A549 (cell line): ENCODE results near the gene HOXA13. TPM values are rescaled to one million over a fixed set of nuclear protein-coding genes. Genes with fewer than 3 reads are reported as not detected.

Experiments used
- ATAC-seq, 2 experiments: fragments of 200-7000 bp in 1 of 2; fragments of >200 bp in 1 of 2; cut with Nextera tagmentation in 1 of 2; cut with Tn5 transposase in 1 of 2; 3 replicates each; pipeline versions ENCODE4 v1.8.0 to v1.9.1; 2018 to 2020; ENCODE audit warnings: mild to moderate bottlenecking in 1 of 2, moderate library complexity in 1 of 2
- CTCF ChIA-PET: fragments of 300-600 bp; sonication (Branson Sonifier 250); formaldehyde crosslinking; extraction: SDS; loops from one replicate; lab custom pipeline; 2021; ENCODE audit warnings: antibody characterized with exemption, inconsistent platforms; lab: Yijun Ruan, JAX
- POLR2A ChIA-PET: fragments of 350-600 bp; formaldehyde crosslinking; extraction: SDS; loops from one replicate; lab custom pipeline; 2021; ENCODE audit warnings: antibody characterized with exemption, inconsistent platforms; lab: Yijun Ruan, JAX
- DNase-seq, 2 experiments: peaks; one replicate each; pipeline versions ENCODE4 v3.0.0 to v3.0.0-alpha.2; 2011 to 2016; ENCODE audit warnings: low read depth in 1 of 2, low spot score in 1 of 2
- FAIRE-seq: peaks from 2 replicates; lab custom pipeline; 2011; peaks lifted over from hg19 to GRCh38; lab: Jason Lieb, UNC
- H3K27ac ChIP-seq, 2 experiments: fragments of >200 bp; sonication (Bioruptor Twin); formaldehyde crosslinking; 3 replicates each; pipeline ENCODE4 v1.5.1; 2016 to 2017
- H3K4me1 ChIP-seq: fragments of >200 bp; sonication (Bioruptor Twin); formaldehyde crosslinking; 3 replicates; pipeline ENCODE4 v1.6.1; 2016
- H3K4me2 ChIP-seq: fragments of >200 bp; sonication (Bioruptor Twin); formaldehyde crosslinking; 3 replicates; pipeline ENCODE4 v1.6.1; 2016
- H3K4me3 ChIP-seq: fragments of >200 bp; sonication (Bioruptor Twin); formaldehyde crosslinking; 3 replicates; pipeline ENCODE4 v1.5.1; 2016
- H3K9me3 ChIP-seq: fragments of >200 bp; sonication (Bioruptor Twin); formaldehyde crosslinking; 3 replicates; pipeline ENCODE4 v1.6.1; 2016
- BHLHE40 ChIP-seq: IDR thresholded peaks from 2 replicates; pipeline ENCODE4 v1.6.1; 2012; ENCODE audit warnings: low read depth, low read length, inconsistent platforms
- CBX8 ChIP-seq: fragments of 200-600 bp; sonication (generic); IDR thresholded peaks from 2 replicates; pipeline ENCODE4 v1.6.1; 2016
- CEBPB ChIP-seq, 2 experiments: fragments of >200 bp in 1 of 2; sonication (Bioruptor Twin) in 1 of 2; formaldehyde crosslinking in 1 of 2; IDR thresholded peaks; 2 replicates each; pipeline ENCODE4 v1.6.1; 2012 to 2016
- CHD2 ChIP-seq: fragments of 150-350 bp; IDR thresholded peaks from 2 replicates; pipeline ENCODE4 v1.6.1; 2014; ENCODE audit warnings: low read length; ENCODE audit not compliant: partially characterized antibody
- FOSL2 ChIP-seq, 2 experiments: fragments of 450-650 bp in 1 of 2; fragments of >200 bp in 1 of 2; sonication (Bioruptor Twin) in 1 of 2; formaldehyde crosslinking; IDR thresholded peaks; 2 replicates each; pipeline versions ENCODE4 v1.5.0 to v1.6.1; 2016 to 2020; ENCODE audit warnings: mild to moderate bottlenecking in 1 of 2, moderate library complexity in 1 of 2
- GATA3 ChIP-seq: IDR thresholded peaks from 2 replicates; pipeline ENCODE4 v1.6.1; 2012; ENCODE audit warnings: borderline replicate concordance
- KDM1A ChIP-seq: fragments of 200-600 bp; sonication (generic); IDR thresholded peaks from 2 replicates; pipeline ENCODE4 v1.6.1; 2016; ENCODE audit warnings: low read depth, mild to moderate bottlenecking
- KDM5A ChIP-seq: fragments of 200-600 bp; sonication (generic); IDR thresholded peaks from 2 replicates; pipeline ENCODE4 v1.6.1; 2016; ENCODE audit warnings: antibody characterized with exemption, mild to moderate bottlenecking
- MAZ ChIP-seq: fragments of 150-350 bp; IDR thresholded peaks from 2 replicates; pipeline ENCODE4 v1.6.1; 2014; ENCODE audit warnings: antibody characterized with exemption, low read depth, low read length, borderline replicate concordance
- NFE2L2 ChIP-seq: fragments of 150-350 bp; conservative IDR thresholded peaks from 2 replicates; pipeline ENCODE4 v1.6.1; 2014; ENCODE audit warnings: low read length
- NPAS2 ChIP-seq: fragments of 250-450 bp; sonication (Bioruptor Pico); IDR thresholded peaks from 2 replicates; pipeline ENCODE4 v1.8.0; 2022; ENCODE audit warnings: mild to moderate bottlenecking, moderate library complexity, borderline replicate concordance
- POLR2A ChIP-seq: IDR thresholded peaks from 2 replicates; pipeline ENCODE4 v1.6.1; 2012; ENCODE audit warnings: mild to moderate bottlenecking, low read length
- RAD21 ChIP-seq, 2 experiments: fragments of >200 bp in 1 of 2; sonication (Bioruptor Twin) in 1 of 2; formaldehyde crosslinking in 1 of 2; IDR thresholded peaks in 1 of 2; conservative IDR thresholded peaks in 1 of 2; 2 replicates in 1 of 2; 3 replicates in 1 of 2; pipeline ENCODE4 v1.6.1; 2012 to 2018; ENCODE audit warnings: inconsistent platforms in 1 of 2
- RARB ChIP-seq: fragments of 250-450 bp; sonication (Bioruptor Pico); IDR thresholded peaks from 2 replicates; pipeline ENCODE4 v1.8.0; 2021; ENCODE audit warnings: mild to moderate bottlenecking, moderate library complexity
- RNF2 ChIP-seq: fragments of 200-600 bp; sonication (generic); IDR thresholded peaks from 2 replicates; pipeline ENCODE4 v1.6.1; 2016; ENCODE audit warnings: low read depth, mild to moderate bottlenecking, antibody characterized with exemption, moderate library complexity, borderline replicate concordance
- ZC3H11A ChIP-seq: fragments of 450-650 bp; IDR thresholded peaks from 2 replicates; pipeline ENCODE4 v1.6.1; 2014; ENCODE audit warnings: antibody characterized with exemption, mild to moderate bottlenecking
- ZNF302 ChIP-seq: fragments of 250-450 bp; sonication (Bioruptor Pico); IDR thresholded peaks from 2 replicates; pipeline ENCODE4 v1.9.0; 2021; ENCODE audit warnings: inconsistent platforms, mild to moderate bottlenecking, moderate library complexity
- WGBS: methylation state at CpG from one replicate; pipeline ENCODE4 v1.1.6; 2017; ENCODE audit errors: missing lambda C conversion rate; 5-methylcytosine and 5-hydroxymethylcytosine counted together
- polyA plus RNA-seq, 4 experiments: library from polyadenylated mRNA; depleted of rRNA in 3 of 4; stranded (reverse); fragments of >200 nt; fragmentation: RNase III in 1 of 4; extraction: RNeasy Plus Mini Kit Qiagen cat#74134 plus additional on column Dnase treatment in 1 of 4; gene quantifications; 2 replicates in 3 of 4; 3 replicates in 1 of 4; pipeline ENCODE4 v1.2.3, GENCODE V29; 2011 to 2017
- TF ChIP-seq, protein P1 (sequence below): fragments of >200 bp; sonication (Bioruptor Twin); formaldehyde crosslinking; IDR thresholded peaks from 2 replicates; pipeline ENCODE4 v1.6.1; 2016
- TF ChIP-seq, protein P2 (sequence below): fragments of >200 bp; sonication (Bioruptor Twin); formaldehyde crosslinking; IDR thresholded peaks from 3 replicates; pipeline ENCODE4 v1.5.1; 2016
- TF ChIP-seq, protein P3 (sequence below): fragments of 250-450 bp; sonication (Bioruptor Pico); IDR thresholded peaks from 2 replicates; pipeline ENCODE4 v1.5.0; 2020; ENCODE audit warnings: low read depth, mild to moderate bottlenecking, moderate library complexity

HOXA13 gene
- polyA plus RNA-seq, 2 of the 4 experiments (the other 2 are of a cell fraction), result 2.2 to 2.7 TPM

DNA sequence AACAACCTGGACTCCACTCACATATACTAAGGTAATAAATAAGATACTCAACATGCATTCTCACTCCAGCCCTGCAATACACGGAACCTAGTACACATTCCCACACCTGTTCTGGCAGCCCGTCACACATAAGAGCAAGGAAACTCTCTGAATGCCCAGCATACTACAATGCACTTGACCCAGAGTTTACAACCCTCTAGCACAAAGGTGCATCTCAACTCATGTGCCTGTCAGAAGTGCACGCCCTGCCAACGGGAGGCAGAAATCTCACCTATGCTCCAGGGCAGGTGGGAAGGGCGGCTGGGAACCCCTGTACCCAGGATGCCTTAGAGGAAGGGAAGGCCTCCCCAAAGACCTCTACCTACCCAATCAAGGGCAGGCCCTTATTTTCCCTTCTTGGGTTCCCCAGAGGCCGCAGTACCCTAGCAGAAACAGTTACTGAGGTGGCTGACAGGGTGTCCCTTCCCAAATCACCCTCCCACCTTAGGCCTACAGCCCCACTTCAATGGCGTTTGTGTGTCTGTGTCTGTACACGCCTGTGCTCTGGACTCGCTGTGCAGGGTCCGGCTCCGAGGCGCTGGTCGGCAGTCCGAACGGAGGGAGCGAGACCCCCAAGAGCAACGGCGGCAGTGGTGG lies 44.7 kb upstream of the HOXA13 start:
- POLR2A ChIA-PET, result no interaction called here
- H3K4me2 ChIP-seq, result no peak overlapping the region
- H3K9me3 ChIP-seq, result no peaks in the 10 kb centered on the region
- no peak for DNase-seq
- ATAC-seq, result no peak
- CTCF ChIA-PET, result interaction anchor here (4.7 kb wide), 1 partner anchor 9 kb away, joined by 18 read pairs; no protein-coding TSS in a partner anchor
- TF ChIP-seq NFE2L2, result no peak
- FAIRE-seq, result no peak
- no peak overlapping the region for H3K27ac ChIP-seq
- no peaks in the 10 kb centered on the region for H3K4me1 ChIP-seq
- H3K4me3 ChIP-seq, result no peak overlapping the region
- 95% methylated on average over 17 of the region's 18 CpGs for WGBS

DNA sequence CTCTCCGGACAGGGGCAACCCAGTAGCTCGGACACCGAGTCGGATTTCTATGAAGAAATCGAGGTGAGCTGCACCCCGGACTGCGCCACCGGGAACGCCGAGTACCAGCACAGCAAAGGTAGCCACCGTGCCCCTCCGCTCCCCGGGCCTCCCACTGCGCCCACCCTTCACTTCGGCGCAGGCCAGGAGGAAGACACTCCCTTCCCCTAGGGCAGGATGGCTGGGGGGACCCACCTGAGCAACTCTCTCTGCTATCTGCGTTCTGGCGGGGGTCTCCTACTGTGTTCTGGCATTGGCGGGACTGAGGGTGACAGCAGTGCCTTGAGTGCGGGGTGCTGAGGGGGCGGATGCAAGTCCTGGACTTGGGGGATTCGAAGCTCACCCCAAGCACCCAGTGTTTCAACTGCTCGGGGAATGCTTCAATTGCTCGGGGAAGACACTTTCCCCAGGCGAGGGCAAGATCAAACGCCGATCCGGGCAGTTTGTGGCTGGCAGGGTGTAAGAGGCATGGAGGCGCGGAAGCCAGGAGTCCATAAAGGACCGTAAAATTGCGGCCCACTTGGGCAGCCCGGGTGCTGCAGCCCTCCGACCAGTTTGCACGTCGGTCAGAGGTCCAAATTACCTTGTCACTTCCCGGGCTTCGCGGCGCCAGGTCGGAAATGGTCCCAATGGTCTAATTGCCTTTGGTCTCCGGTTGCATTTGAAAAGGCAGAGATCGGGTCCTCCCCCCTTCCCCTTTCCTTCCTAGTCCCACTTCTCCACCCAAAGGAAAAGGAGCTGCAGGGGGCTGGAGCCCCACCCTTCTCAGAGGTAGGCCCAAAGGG lies 43.7 kb upstream of the HOXA13 start:
- peak overlapping the region; percentile 47 for H3K4me3 ChIP-seq
- CTCF ChIA-PET, result interaction anchor here (1.1 to 1.4 kb wide), 2 partner anchors 33 to 531 kb away, joined by 3 to 5 read pairs; no protein-coding TSS in a partner anchor

DNA sequence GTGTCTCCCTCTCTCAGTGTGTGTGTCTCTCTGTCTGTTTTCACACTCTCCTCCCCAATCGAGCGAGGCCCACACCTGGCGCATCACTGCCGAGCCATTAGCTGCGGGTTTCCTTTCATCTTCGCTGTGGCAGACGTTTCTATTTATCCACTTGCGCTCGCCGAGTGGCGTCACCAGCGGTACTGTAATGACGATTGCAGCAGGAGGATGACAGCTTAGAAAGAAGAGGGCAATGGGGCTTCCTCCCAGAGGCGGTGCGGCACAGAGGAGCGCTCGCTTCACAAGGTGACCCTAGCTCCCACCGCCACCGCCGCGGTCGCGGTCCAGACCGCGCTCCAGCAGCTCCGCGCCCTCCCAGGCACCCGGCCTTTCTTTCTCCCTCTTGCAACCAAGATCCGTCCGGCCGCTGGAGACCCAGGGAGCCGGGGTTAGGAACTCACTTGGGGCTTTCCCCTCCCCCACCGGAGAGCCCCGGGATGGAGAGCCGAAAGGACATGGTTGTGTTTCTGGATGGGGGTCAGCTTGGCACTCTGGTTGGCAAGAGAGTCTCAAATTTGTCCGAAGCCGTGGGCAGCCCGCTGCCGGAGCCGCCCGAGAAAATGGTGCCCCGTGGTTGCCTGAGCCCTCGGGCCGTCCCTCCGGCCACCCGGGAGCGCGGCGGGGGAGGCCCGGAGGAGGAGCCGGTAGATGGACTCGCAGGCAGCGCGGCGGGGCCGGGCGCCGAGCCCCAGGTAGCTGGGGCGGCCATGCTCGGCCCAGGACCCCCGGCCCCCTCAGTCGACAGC lies 42.9 kb upstream of the HOXA13 start, which contains the start of gene EVX1:
EVX1 (plus strand) TSS at position 248 of the 785 bp plus-strand sequence; CDS start at position 477, 229 bp downstream.
- ChIA-PET POLR2A (no interaction called here), CTCF (interaction anchor here (0.7 to 1.5 kb wide), 7 partner anchors 15 to 597 kb away, joined by 3 to 5 read pairs (median 3); no protein-coding TSS in a partner anchor)
- no peak for TF ChIP-seq BHLHE40
- no peak for TF ChIP-seq GATA3
- no peak for TF ChIP-seq CHD2
- peak within 1 kb of the TSS in 1 of 2 experiments; percentile 62; a peak in 4 of 6 replicates for H3K27ac ChIP-seq
- no peaks in the 10 kb centered on the region for H3K4me1 ChIP-seq
- H3K4me3 ChIP-seq, result peak within 1 kb of the TSS; percentile 47
- H3K4me2 ChIP-seq, result peak within 1 kb of the TSS; percentile 75
- DNase-seq (peak in 1 of 2 experiments; percentile 13), ATAC-seq (peak; percentile 32 to 46; a peak in 3 of 6 replicates), FAIRE-seq (no peak)
- H3K9me3 ChIP-seq, result no peaks in the 10 kb centered on the region
- WGBS, result 32% methylated on average over 47 of the region's 62 CpGs

More for the DNA sequence above, 43.7 kb upstream of the HOXA13 start:
- H3K27ac ChIP-seq, result peak overlapping the region in 1 of 2 experiments; percentile 62; a peak in 4 of 6 replicates
- no peaks in the 10 kb centered on the region for H3K9me3 ChIP-seq
- H3K4me1 ChIP-seq, result no peaks in the 10 kb centered on the region
- WGBS, result 87% methylated on average over 22 of the region's 43 CpGs
- H3K4me2 ChIP-seq, result peak overlapping the region; percentile 75
- POLR2A ChIA-PET, result no interaction called here
- DNase-seq (no peak), FAIRE-seq (no peak)
- TF ChIP-seq KDM1A (no peak), ZC3H11A (no peak), RAD21 (conservative IDR thresholded peaks at IDR 0.05 in 1 of 2, IDR thresholded peaks at IDR 0.05 in 1 of 2) (no peak), MAZ (no peak), CBX8 (no peak), NPAS2 (CRISPR knock-in tag) (no peak), CEBPB (IDR thresholded peaks at IDR 0.05) (no peak), RARB (CRISPR knock-in tag) (no peak), FOSL2 (IDR thresholded peaks at IDR 0.05) (no peak), FOSL2 (CRISPR knock-in tag; IDR thresholded peaks at IDR 0.05) (no peak), KDM5A (no peak), NFE2L2 (no peak), POLR2A (no peak), ZNF302 (CRISPR knock-in tag) (no peak), RNF2 (no peak)
- TF ChIP-seq, protein P1, sequence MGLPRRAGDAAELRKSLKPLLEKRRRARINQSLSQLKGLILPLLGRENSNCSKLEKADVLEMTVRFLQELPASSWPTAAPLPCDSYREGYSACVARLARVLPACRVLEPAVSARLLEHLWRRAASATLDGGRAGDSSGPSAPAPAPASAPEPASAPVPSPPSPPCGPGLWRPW, result no peak
- TF ChIP-seq, protein P2, sequence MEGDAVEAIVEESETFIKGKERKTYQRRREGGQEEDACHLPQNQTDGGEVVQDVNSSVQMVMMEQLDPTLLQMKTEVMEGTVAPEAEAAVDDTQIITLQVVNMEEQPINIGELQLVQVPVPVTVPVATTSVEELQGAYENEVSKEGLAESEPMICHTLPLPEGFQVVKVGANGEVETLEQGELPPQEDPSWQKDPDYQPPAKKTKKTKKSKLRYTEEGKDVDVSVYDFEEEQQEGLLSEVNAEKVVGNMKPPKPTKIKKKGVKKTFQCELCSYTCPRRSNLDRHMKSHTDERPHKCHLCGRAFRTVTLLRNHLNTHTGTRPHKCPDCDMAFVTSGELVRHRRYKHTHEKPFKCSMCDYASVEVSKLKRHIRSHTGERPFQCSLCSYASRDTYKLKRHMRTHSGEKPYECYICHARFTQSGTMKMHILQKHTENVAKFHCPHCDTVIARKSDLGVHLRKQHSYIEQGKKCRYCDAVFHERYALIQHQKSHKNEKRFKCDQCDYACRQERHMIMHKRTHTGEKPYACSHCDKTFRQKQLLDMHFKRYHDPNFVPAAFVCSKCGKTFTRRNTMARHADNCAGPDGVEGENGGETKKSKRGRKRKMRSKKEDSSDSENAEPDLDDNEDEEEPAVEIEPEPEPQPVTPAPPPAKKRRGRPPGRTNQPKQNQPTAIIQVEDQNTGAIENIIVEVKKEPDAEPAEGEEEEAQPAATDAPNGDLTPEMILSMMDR, result no peak
- TF ChIP-seq, protein P3, sequence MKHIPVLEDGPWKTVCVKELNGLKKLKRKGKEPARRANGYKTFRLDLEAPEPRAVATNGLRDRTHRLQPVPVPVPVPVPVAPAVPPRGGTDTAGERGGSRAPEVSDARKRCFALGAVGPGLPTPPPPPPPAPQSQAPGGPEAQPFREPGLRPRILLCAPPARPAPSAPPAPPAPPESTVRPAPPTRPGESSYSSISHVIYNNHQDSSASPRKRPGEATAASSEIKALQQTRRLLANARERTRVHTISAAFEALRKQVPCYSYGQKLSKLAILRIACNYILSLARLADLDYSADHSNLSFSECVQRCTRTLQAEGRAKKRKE (CRISPR knock-in tag), result no peak
- TF ChIP-seq, all 56 proteins: peak for 0
- peak in 1 of 2 experiments; percentile 7; a peak in 3 of 6 replicates for ATAC-seq
